Activated T-helper 2 cell treated with anti-CD3 and anti-CD28 coated beads, Interferon-gamma antibody, Interleukin-2, Interleukin-4, amounts not matched to agents 10 μg/mL and 5 μg/mL and 100 μg/mL, durations not matched to agents 14 hours and 24 hours and 36 hours (primary cell): ENCODE results near the gene XYLT2. TPM values are rescaled to one million over a fixed set of nuclear protein-coding genes. Genes with fewer than 3 reads are reported as not detected.

ENCODE experiments used
- DNase-seq: peaks from one replicate; pipeline ENCODE4 v3.0.0; 2021; ENCODE audit warnings: low spot score
- H3K27ac Mint-ChIP-seq: one replicate; pipeline ENCODE4 v1.8.0; 2021; ENCODE audit warnings: mixed read lengths
- H3K27me3 Mint-ChIP-seq: one replicate; pipeline ENCODE4 v1.8.0; 2021; ENCODE audit warnings: low read depth, mixed read lengths
- H3K36me3 Mint-ChIP-seq: one replicate; pipeline ENCODE4 v1.8.0; 2021; ENCODE audit warnings: low read depth, mixed read lengths
- H3K4me1 Mint-ChIP-seq: one replicate; pipeline ENCODE4 v1.8.0; 2021; ENCODE audit warnings: low read depth, mixed read lengths
- H3K4me3 Mint-ChIP-seq: one replicate; pipeline ENCODE4 v1.8.0; 2021; ENCODE audit warnings: low read depth, mild to moderate bottlenecking, moderate library complexity, mixed read lengths
- H3K9me3 Mint-ChIP-seq: one replicate; pipeline ENCODE4 v1.8.0; 2021; ENCODE audit warnings: mixed read lengths
- intact Hi-C: fragments of 100-400 bp; cut with micrococcal nuclease; formaldehyde crosslinking; loops from one replicate; pipeline ENCODE4 v1.15.1; 2023
- total RNA-seq: library from RNA; stranded (reverse); gene quantifications from 2 replicates; pipeline ENCODE4 v1.2.3, GENCODE V29; 2022

The XYLT2 gene
- total RNA-seq, 1 donor from 2014 or later = 143 TPM

DNA sequence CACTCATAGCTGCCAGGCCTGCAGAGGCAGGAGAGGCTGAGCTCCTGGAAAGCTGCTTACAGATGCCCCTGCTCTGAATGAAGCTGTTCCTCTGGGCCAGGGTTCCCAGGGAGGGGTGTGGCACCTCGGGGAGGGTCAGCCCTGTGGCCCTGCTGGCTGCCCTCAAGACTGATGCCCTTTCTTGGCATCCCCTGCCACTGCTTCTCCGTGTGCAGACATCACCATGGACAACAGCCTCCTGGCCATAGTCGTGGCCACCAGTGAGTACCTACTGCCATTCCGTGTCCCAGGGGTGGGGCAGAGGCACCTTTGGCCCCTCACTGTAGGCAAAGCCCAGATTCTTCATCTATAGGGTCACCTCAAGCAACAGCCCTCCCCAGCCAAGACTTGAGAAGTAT lies 18.1 kb downstream of the XYLT2 start:
- no peak for DNase-seq
- Mint-ChIP-seq H3K36me3 (peaks cover 58% of the 10 kb centered on the region), H3K4me3 (no peak overlapping the region), H3K27ac (no peak overlapping the region), H3K27me3 (no peaks in the 10 kb centered on the region), H3K9me3 (no peaks in the 10 kb centered on the region), H3K4me1 (peaks cover 10% of the 10 kb centered on the region)
- intact Hi-C loops = no loop called here

DNA sequence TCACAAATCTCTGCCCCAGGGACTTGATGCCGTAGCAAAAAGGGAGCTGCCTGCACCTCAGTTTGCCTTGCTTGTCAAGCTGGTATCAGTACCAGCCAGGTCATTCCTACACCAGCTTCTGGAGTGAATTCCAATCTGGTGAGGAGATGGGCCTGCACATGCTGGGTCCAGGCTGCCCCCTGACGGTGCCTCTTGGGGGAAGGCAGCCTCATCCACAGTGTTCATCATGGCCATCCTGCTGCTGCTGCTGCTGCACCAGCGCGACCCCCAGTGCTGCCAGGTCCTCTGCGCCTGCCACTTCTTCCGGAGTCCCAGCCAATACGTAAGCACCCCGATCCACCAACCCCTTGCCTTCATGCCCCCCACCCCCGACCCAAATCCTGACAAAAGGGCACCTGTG lies 18.8 kb downstream of the XYLT2 start:
- H3K27me3 Mint-ChIP-seq = no peaks in the 10 kb centered on the region
- peaks cover 10% of the 10 kb centered on the region for H3K4me1 Mint-ChIP-seq
- DNase-seq = no peak
- H3K4me3 Mint-ChIP-seq = no peak overlapping the region
- H3K27ac Mint-ChIP-seq = peak overlapping the region; percentile 38
- H3K36me3 Mint-ChIP-seq = peaks cover 57% of the 10 kb centered on the region
- H3K9me3 Mint-ChIP-seq = no peaks in the 10 kb centered on the region
- intact Hi-C loops = no loop called here

DNA sequence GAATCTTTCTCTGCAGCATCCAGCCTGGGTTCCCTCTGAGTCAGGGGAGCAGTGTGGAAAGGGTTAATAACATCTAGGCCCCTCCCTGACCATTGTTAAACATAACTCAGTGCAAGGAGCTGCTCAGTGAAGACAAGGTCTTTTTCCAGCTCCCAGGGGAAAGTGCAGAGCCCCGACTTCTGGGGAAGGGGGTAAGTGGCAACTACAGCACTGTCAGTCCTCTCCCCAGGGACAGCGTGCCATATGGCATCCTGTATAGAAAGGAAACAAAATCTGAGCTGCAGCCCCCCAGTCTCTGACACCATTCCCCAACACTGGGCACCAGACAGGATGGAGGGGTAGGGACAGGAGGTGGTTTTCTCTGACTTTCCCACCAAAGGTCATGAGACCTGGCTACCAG lies 19.2 kb downstream of the XYLT2 start:
- intact Hi-C loops = no loop called here
- peaks cover 61% of the 10 kb centered on the region for H3K36me3 Mint-ChIP-seq
- no peak for DNase-seq
- peaks cover 10% of the 10 kb centered on the region for H3K4me1 Mint-ChIP-seq
- H3K27ac Mint-ChIP-seq = no peak overlapping the region
- H3K27me3 Mint-ChIP-seq = no peaks in the 10 kb centered on the region
- H3K9me3 Mint-ChIP-seq = no peaks in the 10 kb centered on the region
- no peak overlapping the region for H3K4me3 Mint-ChIP-seq

DNA sequence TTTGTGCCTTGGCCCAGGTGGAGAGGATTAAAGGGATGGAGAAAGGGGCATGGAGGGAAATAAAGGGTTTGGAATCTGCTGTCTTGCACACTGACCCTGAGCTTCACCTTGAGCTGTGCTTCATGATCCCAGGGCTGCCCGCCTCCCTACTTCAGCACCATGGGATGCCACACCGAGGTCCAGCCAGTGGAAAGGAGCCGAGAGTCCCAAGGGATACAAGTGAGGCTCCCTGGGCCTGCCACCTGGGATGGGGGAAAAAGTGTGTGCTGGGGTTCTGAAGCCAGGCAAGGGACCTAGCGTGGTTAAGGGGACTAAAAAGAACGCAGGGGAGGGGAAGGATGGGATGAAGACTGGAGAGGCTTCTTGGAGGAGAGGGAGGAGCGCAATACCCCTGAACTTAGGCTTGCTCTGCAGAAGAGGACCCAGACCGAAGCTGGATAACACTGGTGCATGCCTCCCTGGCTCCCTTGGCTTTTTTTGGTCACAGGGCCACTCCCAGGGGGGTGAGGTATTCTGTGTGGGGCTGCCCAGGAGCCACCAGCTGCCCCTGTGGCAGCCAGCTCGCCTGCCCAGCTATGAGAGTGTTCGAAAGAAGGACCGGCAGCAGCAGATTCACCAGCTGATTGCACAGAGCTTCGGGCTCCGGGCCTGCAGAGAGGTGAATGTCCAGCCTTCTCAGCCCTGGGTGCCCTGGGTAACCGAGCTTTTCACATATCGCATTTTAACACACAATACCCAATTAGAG lies 19.9 kb downstream of the XYLT2 start:
- H3K27ac Mint-ChIP-seq = no peak overlapping the region

GRCh38 chr17:50367401-50367800 lies 21.5 kb downstream of the XYLT2 start:
- Mint-ChIP-seq H3K27me3 (no peaks in the 10 kb centered on the region), H3K4me1 (peaks cover 17% of the 10 kb centered on the region), H3K27ac (no peak overlapping the region), H3K4me3 (no peak overlapping the region), H3K9me3 (no peaks in the 10 kb centered on the region), H3K36me3 (peaks cover 65% of the 10 kb centered on the region)
- DNase-seq = no peak
- intact Hi-C loops = no loop called here

More for the DNA sequence above, 19.9 kb downstream of the XYLT2 start:
- Mint-ChIP-seq H3K4me3 (no peak overlapping the region), H3K9me3 (no peaks in the 10 kb centered on the region), H3K4me1 (peaks cover 13% of the 10 kb centered on the region), H3K27me3 (no peaks in the 10 kb centered on the region), H3K36me3 (peaks cover 63% of the 10 kb centered on the region)
- intact Hi-C loops = no loop called here
- DNase-seq = no peak

DNA sequence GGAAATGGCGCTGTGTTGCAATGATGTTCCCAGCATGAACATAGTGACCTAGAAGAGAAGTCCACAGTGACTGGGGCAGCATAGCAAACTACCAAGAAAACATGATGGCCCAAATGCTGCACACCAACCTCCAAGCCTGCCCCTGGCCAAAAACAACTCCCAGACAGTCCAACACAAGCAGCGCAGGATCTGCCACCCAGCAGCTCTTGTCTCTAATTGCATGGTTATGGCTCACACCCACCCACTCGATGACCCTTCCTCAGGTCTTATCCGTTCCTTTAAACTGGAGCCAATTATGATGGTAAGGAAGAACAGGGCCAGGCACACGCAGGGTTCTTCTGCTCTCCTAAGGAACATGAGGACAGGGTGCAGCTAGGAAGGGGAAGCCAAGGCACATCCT lies 24.1 kb downstream of the XYLT2 start:
- H3K27ac Mint-ChIP-seq = no peak overlapping the region
- no peak overlapping the region for H3K4me3 Mint-ChIP-seq
- no peaks in the 10 kb centered on the region for H3K27me3 Mint-ChIP-seq
- peaks cover 21% of the 10 kb centered on the region for H3K4me1 Mint-ChIP-seq
- intact Hi-C loops = loop anchor here (10.0 kb wide), 1 partner anchor 785 kb away; the partner anchor contains the start of gene NME1
- H3K36me3 Mint-ChIP-seq = peaks cover 65% of the 10 kb centered on the region
- DNase-seq = no peak
- H3K9me3 Mint-ChIP-seq = no peaks in the 10 kb centered on the region

DNA sequence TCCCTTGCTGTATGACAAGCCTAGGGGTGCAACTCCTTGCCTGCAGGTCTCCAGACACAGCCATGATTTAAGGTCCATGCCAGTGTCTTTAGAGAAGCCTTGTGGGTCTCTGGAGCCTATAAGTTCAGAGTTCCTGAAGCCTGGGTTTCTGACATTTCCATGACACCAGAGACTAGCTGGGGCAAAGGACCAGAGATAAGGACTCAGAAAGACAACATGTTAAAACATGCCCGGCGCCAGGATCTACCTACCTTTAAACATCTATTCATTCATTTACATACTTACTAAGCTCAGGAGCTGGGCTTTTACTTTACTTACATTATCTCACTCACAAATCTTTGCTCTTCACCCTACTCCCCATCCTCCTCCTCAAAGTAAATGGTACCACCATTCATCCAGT lies 25.6 kb downstream of the XYLT2 start:
- H3K4me3 Mint-ChIP-seq = peak overlapping the region; percentile 96
- H3K4me1 Mint-ChIP-seq = peaks cover 21% of the 10 kb centered on the region
- no peak for DNase-seq
- no peaks in the 10 kb centered on the region for H3K27me3 Mint-ChIP-seq
- H3K9me3 Mint-ChIP-seq = no peaks in the 10 kb centered on the region
- H3K36me3 Mint-ChIP-seq = peaks cover 64% of the 10 kb centered on the region
- intact Hi-C loops = loop anchor here (10.0 kb wide), 1 partner anchor 783 kb away; the partner anchor contains the start of gene NME1
- H3K27ac Mint-ChIP-seq = peak overlapping the region; percentile 99

GRCh38 chr17:50372222-50372757 lies 26.4 kb downstream of the XYLT2 start:
- Mint-ChIP-seq H3K36me3 (peaks cover 63% of the 10 kb centered on the region), H3K9me3 (no peaks in the 10 kb centered on the region), H3K27me3 (no peaks in the 10 kb centered on the region), H3K4me3 (peak overlapping the region; percentile 96), H3K4me1 (peaks cover 21% of the 10 kb centered on the region), H3K27ac (peak overlapping the region; percentile 99)
- intact Hi-C loops = loop anchor here (10.0 kb wide), 1 partner anchor 783 kb away; the partner anchor contains the start of gene NME1
- no peak for DNase-seq

DNA sequence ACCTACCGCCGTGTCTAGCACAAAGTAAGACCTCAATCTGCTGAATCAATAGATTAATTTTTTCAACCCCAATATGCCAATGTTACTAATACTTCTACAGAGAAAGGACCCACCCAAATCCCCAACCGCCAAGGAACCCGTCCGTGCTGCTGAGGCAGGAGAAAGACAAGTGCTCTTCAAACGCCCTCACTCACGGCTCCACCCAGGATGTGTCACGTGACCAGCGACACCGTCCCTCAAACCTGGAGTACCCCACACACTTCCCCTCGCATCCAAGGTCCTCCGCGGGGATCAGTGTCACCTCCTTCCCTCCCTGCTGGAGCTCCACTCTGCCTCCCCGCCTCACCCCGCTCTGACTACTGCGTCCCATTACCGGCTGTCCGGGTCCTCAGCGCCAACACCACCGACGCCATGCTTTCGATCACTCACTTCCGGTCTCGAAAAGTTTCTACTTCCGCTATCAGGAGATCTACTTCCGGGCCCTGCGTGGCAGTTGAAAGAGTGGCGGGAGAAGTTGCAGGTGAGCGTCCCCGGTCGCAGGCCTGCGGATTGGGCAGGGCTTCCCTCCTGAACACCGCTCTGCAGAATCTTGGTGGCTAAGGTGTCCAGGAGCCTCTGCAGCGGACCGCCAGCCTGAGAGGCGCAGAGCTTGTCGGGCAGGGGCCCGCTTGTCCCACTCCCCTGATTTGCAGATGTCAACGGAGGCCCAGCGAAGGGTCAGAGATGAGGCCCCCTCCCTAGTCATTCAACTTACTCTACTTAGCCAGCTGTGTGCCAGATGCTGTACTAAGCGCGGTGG lies 27.0 kb downstream of the XYLT2 start, which contains the start of the genes EME1 and MRPL27:
TSS of gene EME1 (plus strand) at position 472 of the 799 bp plus-strand sequence. CDS start 1,980 bp downstream, outside the sequence.
TSS of gene MRPL27 (minus strand) at position 427 of the 799 bp plus-strand sequence. CDS start at position 413, 14 bp downstream.
- Mint-ChIP-seq H3K36me3 (peaks cover 62% of the 10 kb centered on the region), H3K27ac (peak within 1 kb of the TSS; percentile 99), H3K4me1 (peaks cover 21% of the 10 kb centered on the region), H3K9me3 (no peaks in the 10 kb centered on the region), H3K27me3 (no peaks in the 10 kb centered on the region), H3K4me3 (peak within 1 kb of the TSS; percentile 96)
- intact Hi-C loops = loop anchor here (10.0 kb wide), 1 partner anchor 782 kb away; the partner anchor contains the start of gene NME1
- peak; percentile 85 for DNase-seq

- Mint-ChIP-seq H3K9me3 (no peaks in the 10 kb centered on the region), H3K36me3 (peaks cover 55% of the 10 kb centered on the region), H3K27ac (peak overlapping the region; percentile 99), H3K27me3 (no peaks in the 10 kb centered on the region), H3K4me1 (peaks cover 21% of the 10 kb centered on the region), H3K4me3 (peak overlapping the region; percentile 96)
- intact Hi-C loops = loop anchor here (10.0 kb wide), 1 partner anchor 781 kb away; the partner anchor contains the start of gene NME1
- DNase-seq = no peak
These were observed 27.8 kb downstream of the XYLT2 start for GRCh38 chr17:50373705-50374104.

DNA sequence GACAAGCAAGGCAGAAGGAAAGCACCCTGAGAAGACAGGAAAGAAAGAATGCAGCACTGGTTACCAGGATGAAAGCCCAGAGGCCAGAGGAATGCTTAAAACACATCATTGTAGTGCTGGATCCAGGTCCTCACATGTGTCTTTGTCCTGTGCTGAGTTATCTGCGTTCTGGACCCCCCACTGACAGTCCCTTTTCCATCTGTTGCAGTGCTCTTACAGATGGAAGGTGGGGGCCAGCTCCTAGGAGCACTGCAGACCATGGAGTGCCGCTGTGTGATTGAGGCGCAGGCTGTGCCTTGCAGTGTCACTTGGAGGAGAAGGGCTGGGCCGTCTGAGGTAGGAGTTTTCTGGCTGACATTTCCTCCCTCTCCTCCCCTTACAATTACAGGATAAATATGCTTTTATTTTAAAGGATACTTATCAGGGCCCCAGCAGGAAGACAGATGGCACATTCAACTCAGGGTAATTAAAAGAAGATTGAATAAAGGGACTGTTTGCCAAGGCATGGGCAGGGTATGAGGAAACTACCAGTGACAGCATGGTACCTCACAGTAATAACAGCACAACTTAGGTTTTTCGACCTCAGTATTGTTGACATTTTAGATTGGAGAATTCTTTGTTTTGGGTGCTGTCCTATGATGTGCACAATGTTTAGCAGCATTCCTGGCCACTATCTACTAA lies 30.1 kb downstream of the XYLT2 start:
- no peak overlapping the region for H3K4me3 Mint-ChIP-seq
- intact Hi-C loops = loop anchor here (10.0 kb wide), 1 partner anchor 779 kb away; the partner anchor contains the start of gene NME1
- no peak overlapping the region for H3K27ac Mint-ChIP-seq
- H3K9me3 Mint-ChIP-seq = no peaks in the 10 kb centered on the region
- H3K27me3 Mint-ChIP-seq = no peaks in the 10 kb centered on the region
- H3K36me3 Mint-ChIP-seq = peaks cover 52% of the 10 kb centered on the region
- peaks cover 18% of the 10 kb centered on the region for H3K4me1 Mint-ChIP-seq
- DNase-seq = no peak
